ENCODE results near the gene DNAI7.

- no peak for TF ChIP-seq CTCF (IDR thresholded peaks at IDR 0.05 in 2 of 3, conservative IDR thresholded peaks at IDR 0.05 in 1 of 3; ENCODE audit: borderline replicate concordance in 1 of 3, insufficient read depth in 1 of 3, low read depth in 2 of 3, low read length in 2 of 3)
- TF ChIP-seq MAX (IDR thresholded peaks at IDR 0.05): no peak
- no peak for TF ChIP-seq REST (IDR thresholded peaks at IDR 0.05; ENCODE audit: low read depth)
- no peak for TF ChIP-seq POLR2A (IDR thresholded peaks at IDR 0.05; ENCODE audit: borderline replicate concordance, extremely low read depth, insufficient read depth, insufficient read length)
- no peak for TF ChIP-seq EZH2phosphoT487 (IDR thresholded peaks at IDR 0.05; ENCODE audit: borderline replicate concordance)
- TF ChIP-seq POLR2AphosphoS5 (IDR thresholded peaks at IDR 0.05; ENCODE audit: low read depth, low read length): no peak
- no peak for TF ChIP-seq EZH2 (IDR thresholded peaks at IDR 0.05)
- TF ChIP-seq YY1 (IDR thresholded peaks at IDR 0.05; ENCODE audit: extremely low read depth, insufficient replicate concordance, low read depth, low read length): no peak
- TF ChIP-seq RAD21 (IDR thresholded peaks at IDR 0.05; ENCODE audit: low read depth): no peak
- TF ChIP-seq EGR1 (IDR thresholded peaks at IDR 0.05; ENCODE audit: low read depth): no peak
- no peak for TF ChIP-seq SIN3A (IDR thresholded peaks at IDR 0.05; ENCODE audit: low read depth)
- TF ChIP-seq FOSL1 (IDR thresholded peaks at IDR 0.05; ENCODE audit: low read depth): no peak
- TF ChIP-seq ATF3 (IDR thresholded peaks at IDR 0.05): no peak
These were observed 63.7 kb downstream of the DNAI7 start for GRCh38 chr12:25131270-25131669.

Measured in HCT116 (cell line).